CD4-positive, alpha-beta T cell treated with Interleukin-15 for 1 hour (primary cell): Measurements from ENCODE around the gene MAP2K1.
"Not testable (repeated sequence)": the region's sequence is repeated elsewhere in the genome, so short reads cannot be mapped to it uniquely, and the experiment has no call there.

Experiments
- DNase-seq: peaks from one replicate; pipeline ENCODE4 v3.0.0-alpha.2; 2020

Gene MAP2K1

GRCh38 chr15:66386204-66387123, at the start of gene MAP2K1:
Gene MAP2K1, plus strand, starts transcription at chr15:66386912. Its CDS starts 436 bp downstream, at chr15:66387348.
- DNase-seq = peak; percentile 97

GRCh38 chr15:66348530-66348929, 38.2 kb upstream of the MAP2K1 start:
- DNase-seq = not testable (repeated sequence)

- no peak for DNase-seq
Measured at GRCh38 chr15:66356077-66356358, 30.7 kb upstream of the MAP2K1 start.

- peak; percentile 96 for DNase-seq
Measured at GRCh38 chr15:66356359-66357236, 30.1 kb upstream of the MAP2K1 start, which contains the start of gene TIPIN. Gene TIPIN, minus strand, starts transcription at chr15:66356685. Its CDS starts 3,738 bp downstream, at chr15:66352947.

- no peak for DNase-seq
Measured at GRCh38 chr15:66359740-66360139, 27.0 kb upstream of the MAP2K1 start.

GRCh38 chr15:66361745-66362460, 24.8 kb upstream of the MAP2K1 start:
- DNase-seq = not testable (repeated sequence)

GRCh38 chr15:66362776-66363175, 23.9 kb upstream of the MAP2K1 start:
- DNase-seq = no peak

- no peak for DNase-seq
Measured at GRCh38 chr15:66364944-66365528, 21.7 kb upstream of the MAP2K1 start.

- no peak for DNase-seq
Measured at GRCh38 chr15:66369773-66370651, 16.7 kb upstream of the MAP2K1 start.

GRCh38 chr15:66374179-66374578, 12.5 kb upstream of the MAP2K1 start:
- DNase-seq = no peak

GRCh38 chr15:66378814-66379430, 7.8 kb upstream of the MAP2K1 start:
- DNase-seq = no peak

GRCh38 chr15:66381376-66381775, 5.3 kb upstream of the MAP2K1 start:
- not testable (repeated sequence) for DNase-seq

- peak; percentile 65 for DNase-seq
Measured at GRCh38 chr15:66387163-66388042, 691 bp downstream of the MAP2K1 start.

- DNase-seq = no peak
Measured at GRCh38 chr15:66388043-66388363, 1.3 kb downstream of the MAP2K1 start.

- DNase-seq = no peak
Measured at GRCh38 chr15:66388576-66388975, 1.9 kb downstream of the MAP2K1 start.

GRCh38 chr15:66389098-66389858, 2.6 kb downstream of the MAP2K1 start:
- DNase-seq = peak; percentile 26

- no peak for DNase-seq
Measured at GRCh38 chr15:66389859-66390381, 3.2 kb downstream of the MAP2K1 start.

GRCh38 chr15:66390678-66391077, 4.0 kb downstream of the MAP2K1 start:
- peak; percentile 53 for DNase-seq

GRCh38 chr15:66393037-66393436, 6.3 kb downstream of the MAP2K1 start:
- not testable (repeated sequence) for DNase-seq
